Smooth muscle cell (in vitro differentiated cells): Measurements from ENCODE around the gene POLH. TPM values are rescaled to one million over a fixed set of nuclear protein-coding genes. Genes with fewer than 3 reads are reported as not detected.

Source experiments
- DNase-seq: peaks from one replicate; lab custom pipeline; 2025; ENCODE audit not compliant: unreplicated experiment; lab: John Stamatoyannopoulos, UW
- H2AFZ ChIP-seq: fragments of 200-600 bp; sonication (generic); 2 replicates; pipeline ENCODE4 v1.6.0; 2016; ENCODE audit warnings: antibody characterized with exemption, low read depth, mild to moderate bottlenecking
- H3F3A ChIP-seq: fragments of 200-600 bp; sonication (generic); 2 replicates; pipeline ENCODE4 v1.6.0; 2017; ENCODE audit warnings: antibody characterized with exemption, low read depth
- H3K27ac ChIP-seq: fragments of 200-600 bp; sonication (generic); 2 replicates; pipeline ENCODE4 v1.5.1; 2016; ENCODE audit warnings: low read depth, mild to moderate bottlenecking
- H3K27me3 ChIP-seq: fragments of 200-600 bp; sonication (generic); 2 replicates; pipeline ENCODE4 v1.6.1; 2016; ENCODE audit warnings: low read depth, mild to moderate bottlenecking
- H3K36me3 ChIP-seq: fragments of 200-600 bp; sonication (generic); 2 replicates; pipeline ENCODE4 v1.5.1; 2016; ENCODE audit warnings: low read depth
- H3K4me1 ChIP-seq: fragments of 200-600 bp; sonication (generic); 2 replicates; pipeline ENCODE4 v1.5.1; 2016; ENCODE audit warnings: low read depth
- H3K4me2 ChIP-seq: fragments of 200-600 bp; sonication (generic); 2 replicates; pipeline ENCODE4 v1.6.0; 2016; ENCODE audit warnings: mild to moderate bottlenecking
- H3K4me3 ChIP-seq: fragments of 200-600 bp; sonication (generic); 2 replicates; pipeline ENCODE4 v1.5.1; 2016; ENCODE audit warnings: mild to moderate bottlenecking
- H3K79me2 ChIP-seq: fragments of 200-600 bp; sonication (generic); 2 replicates; pipeline ENCODE4 v1.6.0; 2016; ENCODE audit warnings: low read depth, mild to moderate bottlenecking
- H3K9ac ChIP-seq: fragments of 200-600 bp; sonication (generic); 2 replicates; pipeline ENCODE4 v1.6.0; 2016; ENCODE audit warnings: low read depth
- H3K9me3 ChIP-seq: fragments of 200-600 bp; sonication (generic); replicated peaks from 2 replicates; pipeline ENCODE4 v1.5.1; 2016; ENCODE audit warnings: low read depth
- H4K20me1 ChIP-seq: fragments of 200-600 bp; sonication (generic); 2 replicates; pipeline ENCODE4 v1.6.0; 2016; ENCODE audit warnings: low read depth
- WGBS: methylation state at CpG from one replicate; pipeline ENCODE4 v1.1.7; 2016; ENCODE audit warnings: low lambda C conversion rate; 5-methylcytosine and 5-hydroxymethylcytosine counted together
- polyA plus RNA-seq: library from polyadenylated mRNA; unstranded; fragments of >200 nt; fragmentation: Nextera tagmentation; extraction: Ambion mirVana; gene quantifications from 2 replicates; pipeline ENCODE4 v1.2.1, GENCODE V29; 2016
- total RNA-seq: library from RNA; depleted of rRNA; stranded (reverse); fragments of >200 nt; gene quantifications from 2 replicates; pipeline ENCODE4 v1.2.3, GENCODE V29; 2014
- TF ChIP-seq, protein P1 (sequence below): fragments of 200-600 bp; sonication (generic); IDR thresholded peaks from 2 replicates; pipeline ENCODE4 v1.5.1; 2017; ENCODE audit warnings: borderline replicate concordance, mild to moderate bottlenecking, antibody characterized with exemption; ENCODE audit not compliant: insufficient read depth, poor library complexity, severe bottlenecking

POLH gene
- total and polyA plus RNA-seq, 2 experiments from 2014 or later, result 8.4 to 13.3 TPM

- Histone ChIP-seq H3K4me3 (no peak overlapping the region), H3K9ac (no peak overlapping the region), H2AFZ (no peak overlapping the region), H4K20me1 (peaks cover 4% of the 10 kb centered on the region), H3F3A (peaks cover 4% of the 10 kb centered on the region), H3K36me3 (peaks cover 9% of the 10 kb centered on the region), H3K4me1 (no peaks in the 10 kb centered on the region), H3K27ac (no peak overlapping the region), H3K9me3 (no peaks in the 10 kb centered on the region), H3K4me2 (no peak overlapping the region), H3K79me2 (no peaks in the 10 kb centered on the region), H3K27me3 (no peaks in the 10 kb centered on the region)
- peak; percentile 13 for DNase-seq
- TF ChIP-seq, protein P1, sequence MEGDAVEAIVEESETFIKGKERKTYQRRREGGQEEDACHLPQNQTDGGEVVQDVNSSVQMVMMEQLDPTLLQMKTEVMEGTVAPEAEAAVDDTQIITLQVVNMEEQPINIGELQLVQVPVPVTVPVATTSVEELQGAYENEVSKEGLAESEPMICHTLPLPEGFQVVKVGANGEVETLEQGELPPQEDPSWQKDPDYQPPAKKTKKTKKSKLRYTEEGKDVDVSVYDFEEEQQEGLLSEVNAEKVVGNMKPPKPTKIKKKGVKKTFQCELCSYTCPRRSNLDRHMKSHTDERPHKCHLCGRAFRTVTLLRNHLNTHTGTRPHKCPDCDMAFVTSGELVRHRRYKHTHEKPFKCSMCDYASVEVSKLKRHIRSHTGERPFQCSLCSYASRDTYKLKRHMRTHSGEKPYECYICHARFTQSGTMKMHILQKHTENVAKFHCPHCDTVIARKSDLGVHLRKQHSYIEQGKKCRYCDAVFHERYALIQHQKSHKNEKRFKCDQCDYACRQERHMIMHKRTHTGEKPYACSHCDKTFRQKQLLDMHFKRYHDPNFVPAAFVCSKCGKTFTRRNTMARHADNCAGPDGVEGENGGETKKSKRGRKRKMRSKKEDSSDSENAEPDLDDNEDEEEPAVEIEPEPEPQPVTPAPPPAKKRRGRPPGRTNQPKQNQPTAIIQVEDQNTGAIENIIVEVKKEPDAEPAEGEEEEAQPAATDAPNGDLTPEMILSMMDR, result peak; percentile 78
- WGBS, result 8% methylated on average over 5 of the region's 5 CpGs
Measured at GRCh38 chr6:43608310-43608763, 32.4 kb downstream of the POLH start.

DNA sequence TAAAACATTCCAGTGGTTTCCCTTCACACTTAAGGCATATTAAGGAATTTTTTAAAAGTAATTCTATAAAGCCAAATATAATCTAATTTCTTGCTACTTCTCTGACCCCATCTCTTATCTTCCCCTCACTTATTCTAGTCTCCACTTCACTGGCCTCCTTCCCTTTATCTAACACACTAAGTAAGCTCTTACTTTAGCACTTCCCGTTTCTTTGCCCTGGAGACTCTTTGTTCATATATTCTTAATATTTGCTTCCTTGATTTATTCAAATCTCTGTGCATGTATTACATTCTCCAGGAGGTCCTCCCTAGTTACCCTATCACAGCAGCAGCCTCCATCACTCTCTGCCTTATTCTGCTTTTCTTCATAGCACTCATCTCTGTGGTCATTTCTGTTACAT is 32.8 kb downstream of the POLH start:
- DNase-seq, result no peak
- H3K4me3 ChIP-seq, result no peak overlapping the region
- H3F3A ChIP-seq, result peaks cover 4% of the 10 kb centered on the region
- no peaks in the 10 kb centered on the region for H3K79me2 ChIP-seq
- no peaks in the 10 kb centered on the region for H3K27me3 ChIP-seq
- no peaks in the 10 kb centered on the region for H3K4me1 ChIP-seq
- TF ChIP-seq, protein P1, result no peak
- no peak overlapping the region for H3K9ac ChIP-seq
- H3K4me2 ChIP-seq, result no peak overlapping the region
- 61% methylated on average over 1 of the region's 1 CpG for WGBS
- no peaks in the 10 kb centered on the region for H3K9me3 ChIP-seq
- H2AFZ ChIP-seq, result no peak overlapping the region
- no peaks in the 10 kb centered on the region for H4K20me1 ChIP-seq
- peaks cover 7% of the 10 kb centered on the region for H3K36me3 ChIP-seq
- no peak overlapping the region for H3K27ac ChIP-seq

DNA sequence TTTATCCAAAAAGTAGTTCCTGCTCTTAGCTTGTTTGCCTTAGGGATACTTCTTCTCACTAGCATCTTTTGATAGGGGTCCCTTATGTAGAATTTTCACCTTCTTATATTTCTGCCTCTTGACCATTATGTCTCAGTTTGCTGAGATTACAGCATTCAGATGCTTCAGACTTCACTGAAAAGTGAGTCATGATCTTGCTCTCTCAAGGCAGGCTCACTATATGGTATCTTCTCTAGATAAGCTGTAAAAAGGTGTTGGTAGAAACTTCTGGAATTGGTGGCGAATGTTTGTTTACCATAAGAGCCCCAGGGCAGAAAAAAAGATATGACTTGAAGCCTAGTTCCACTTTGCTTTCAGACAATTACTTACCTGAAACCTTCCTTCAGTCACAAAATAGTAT is 33.4 kb downstream of the POLH start:
- Histone ChIP-seq H3K36me3 (peaks cover 12% of the 10 kb centered on the region), H3K79me2 (no peaks in the 10 kb centered on the region), H3K9me3 (no peaks in the 10 kb centered on the region), H3K9ac (no peak overlapping the region), H3K4me1 (no peaks in the 10 kb centered on the region), H3K27me3 (no peaks in the 10 kb centered on the region), H3F3A (peaks cover 4% of the 10 kb centered on the region), H2AFZ (no peak overlapping the region), H3K4me2 (no peak overlapping the region), H3K27ac (peak overlapping the region; percentile 62), H4K20me1 (no peaks in the 10 kb centered on the region), H3K4me3 (no peak overlapping the region)
- WGBS, result 58% methylated on average over 1 of the region's 1 CpG
- TF ChIP-seq, protein P1, result no peak
- no peak for DNase-seq

- WGBS, result 93% methylated on average over 5 of the region's 5 CpGs
- Histone ChIP-seq H3K27ac (peak overlapping the region; percentile 62), H3K36me3 (peaks cover 12% of the 10 kb centered on the region), H2AFZ (no peak overlapping the region), H3K4me1 (no peaks in the 10 kb centered on the region), H4K20me1 (no peaks in the 10 kb centered on the region), H3K27me3 (no peaks in the 10 kb centered on the region), H3K9me3 (no peaks in the 10 kb centered on the region), H3K4me3 (no peak overlapping the region), H3F3A (no peaks in the 10 kb centered on the region), H3K79me2 (no peaks in the 10 kb centered on the region), H3K4me2 (no peak overlapping the region), H3K9ac (no peak overlapping the region)
- TF ChIP-seq, protein P1, result no peak
- no peak for DNase-seq
Measured at GRCh38 chr6:43610431-43610830, 34.4 kb downstream of the POLH start.
